Effector memory CD4-positive, alpha-beta T cell (primary cell): ENCODE measurements around the gene BZW1.

Experiments used
- DNase-seq, 3 donors: peaks; one replicate each; pipeline ENCODE4 v3.0.0-alpha.2; 2020
- H3K27ac ChIP-seq: 2 replicates; pipeline ENCODE4 v1.7.0; 2013; ENCODE audit warnings: mild to moderate bottlenecking, low read length, moderate library complexity; ENCODE audit not compliant: insufficient read depth, poor library complexity, severe bottlenecking
- H3K27me3 ChIP-seq: replicated peaks from 2 replicates; pipeline ENCODE4 v1.7.0; 2013; ENCODE audit warnings: mild to moderate bottlenecking, low read length; ENCODE audit not compliant: insufficient read depth, control insufficient read depth, poor library complexity, severe bottlenecking
- H3K36me3 ChIP-seq: 2 replicates; pipeline ENCODE4 v1.7.0; 2013; ENCODE audit warnings: mild to moderate bottlenecking, low read length, moderate library complexity; ENCODE audit not compliant: control insufficient read depth, insufficient read depth
- H3K4me1 ChIP-seq: 2 replicates; pipeline ENCODE4 v1.7.0; 2013; ENCODE audit warnings: low read length, mild to moderate bottlenecking; ENCODE audit not compliant: control insufficient read depth, insufficient read depth, poor library complexity, severe bottlenecking
- H3K4me3 ChIP-seq: 2 replicates; pipeline ENCODE4 v1.7.0; 2013; ENCODE audit warnings: low read length, low read depth, mild to moderate bottlenecking; ENCODE audit not compliant: insufficient read depth, poor library complexity, severe bottlenecking
- H3K9me3 ChIP-seq: 2 replicates; pipeline ENCODE4 v1.7.0; 2013; ENCODE audit warnings: mild to moderate bottlenecking, low read length, moderate library complexity; ENCODE audit not compliant: control insufficient read depth

BZW1 gene

GRCh38 chr2:200869014-200869413, 57.3 kb downstream of the BZW1 start:
- no peak overlapping the region for H3K4me3 ChIP-seq
- H3K27ac ChIP-seq: no peak overlapping the region
- peaks cover 4% of the 10 kb centered on the region for H3K36me3 ChIP-seq
- no peak for DNase-seq
- H3K9me3 ChIP-seq: no peaks in the 10 kb centered on the region
- H3K27me3 ChIP-seq: no peaks in the 10 kb centered on the region
- H3K4me1 ChIP-seq: peaks cover 3% of the 10 kb centered on the region

GRCh38 chr2:200871151-200871550, 59.4 kb downstream of the BZW1 start:
- peaks cover 11% of the 10 kb centered on the region for H3K36me3 ChIP-seq
- H3K4me1 ChIP-seq: no peaks in the 10 kb centered on the region
- no peaks in the 10 kb centered on the region for H3K27me3 ChIP-seq
- DNase-seq: no peak
- no peak overlapping the region for H3K27ac ChIP-seq
- no peaks in the 10 kb centered on the region for H3K9me3 ChIP-seq
- H3K4me3 ChIP-seq: no peak overlapping the region

- Histone ChIP-seq H3K36me3 (peaks cover 21% of the 10 kb centered on the region), H3K4me1 (no peaks in the 10 kb centered on the region), H3K4me3 (no peak overlapping the region), H3K27ac (no peak overlapping the region), H3K9me3 (no peaks in the 10 kb centered on the region), H3K27me3 (no peaks in the 10 kb centered on the region)
- DNase-seq: no peak
Measured at GRCh38 chr2:200873560-200873959, 61.9 kb downstream of the BZW1 start.
